Upper lobe of left lung (tissue), 6 donors: ENCODE results near the gene GRK2. TPM values are rescaled to one million over a fixed set of nuclear protein-coding genes. Genes with fewer than 3 reads are reported as not detected.

Experiments used
- ATAC-seq, 2 donors: fragments of 200-7000 bp; cut with Tn5 transposase; one replicate each; pipeline ENCODE4 v1.9.1; 2022; ENCODE audit warnings: mild to moderate bottlenecking in 2 of 2, moderate library complexity in 2 of 2; ENCODE audit not compliant: low FRiP score in 2 of 2
- DNase-seq, 2 donors: peaks; one replicate each; pipeline ENCODE4 v3.0.0-alpha.2; 2019 to 2020
- H3K27ac ChIP-seq, 4 donors: fragments of 200-600 bp; sonication (generic); one replicate each; pipeline ENCODE4 v1.5.1; 2016 to 2019
- H3K27me3 ChIP-seq, 4 donors: fragments of 200-600 bp; sonication (generic); one replicate each; pipeline ENCODE4 v1.5.1; 2017 to 2019
- H3K36me3 ChIP-seq, 4 donors: fragments of 200-600 bp; sonication (generic); one replicate each; pipeline ENCODE4 v1.5.1; 2016 to 2019
- H3K4me1 ChIP-seq, 4 donors: fragments of 200-600 bp; sonication (generic); one replicate each; pipeline ENCODE4 v1.5.1; 2018 to 2019
- H3K4me3 ChIP-seq, 4 donors: fragments of 200-600 bp; sonication (generic); one replicate each; pipeline ENCODE4 v1.5.1; 2017 to 2019; ENCODE audit warnings: mild to moderate bottlenecking in 2 of 4, moderate library complexity in 1 of 4
- H3K9me3 ChIP-seq, 4 donors: fragments of 200-600 bp; sonication (generic); one replicate each; pipeline ENCODE4 v1.5.1; 2018 to 2019
- CTCF ChIP-seq, 6 experiments: fragments of 450-650 bp in 4 of 6; fragments of 200-600 bp in 2 of 6; sonication (generic) in 2 of 6; IDR thresholded peaks; one replicate each; pipeline ENCODE4 v1.5.1; 2016 to 2019; ENCODE audit warnings: antibody characterized with exemption in 6 of 6
- EP300 ChIP-seq, 4 donors: sonication (generic); formaldehyde crosslinking; IDR thresholded peaks; one replicate each; pipeline ENCODE4 v1.5.1; 2017; ENCODE audit warnings: antibody characterized with exemption in 4 of 4, control low read depth in 2 of 4
- POLR2A ChIP-seq, 4 donors: fragments of 450-650 bp; IDR thresholded peaks; one replicate each; pipeline ENCODE4 v1.5.1; 2016 to 2017; ENCODE audit warnings: antibody characterized with exemption in 4 of 4, mild to moderate bottlenecking in 2 of 4
- POLR2AphosphoS5 ChIP-seq, 2 donors: sonication (generic); formaldehyde crosslinking; IDR thresholded peaks; one replicate each; pipeline ENCODE4 v1.5.1; 2017; ENCODE audit warnings: antibody characterized with exemption in 2 of 2
- WGBS, 2 donors: methylation state at CpG; one replicate each; pipeline ENCODE4 v1.1.5; 2017 to 2018; 5-methylcytosine and 5-hydroxymethylcytosine counted together
- total RNA-seq, 6 donors: library from RNA; depleted of rRNA in 4 of 6; stranded (reverse); fragments of >200 nt in 4 of 6; gene quantifications; one replicate each; pipeline versions ENCODE4 v1.1.0 to v1.2.1, GENCODE V29; 2016 to 2021
- donor health status: DM: no; HTN: no; CAD: no; lungs with moderate emphysema.
- donor health status: DM: no; HTN: yes; CAD: no; lungs with severe emphysema.

Gene GRK2
- total RNA-seq, 6 donors from 2014 or later, result 76.9 to 232 (median 117) TPM

GRCh38 chr11:67273260-67273990 lies 7.2 kb downstream of the GRK2 start:
- Histone ChIP-seq H3K36me3 (peaks cover 0 to 17% (median 4%) of the 10 kb centered on the region in 4 donors), H3K4me1 (peaks cover 98 to 100% (median 100%) of the 10 kb centered on the region in 4 donors), H3K9me3 (no peaks in the 10 kb centered on the region), H3K27me3 (no peaks in the 10 kb centered on the region), H3K27ac (peak overlapping the region; percentile 80 to 99 (median 94)), H3K4me3 (no peak overlapping the region)
- DNase-seq (peak in 1 of 2 donors; percentile 68), ATAC-seq (no peak)
- TF ChIP-seq POLR2A (IDR thresholded peaks at IDR 0.05), result no peak
- TF ChIP-seq CTCF (IDR thresholded peaks at IDR 0.05), result no peak
- no peak for TF ChIP-seq POLR2AphosphoS5 (IDR thresholded peaks at IDR 0.05)
- no peak for TF ChIP-seq EP300 (IDR thresholded peaks at IDR 0.05)
- 22 to 45% methylated on average over 11 to 14 of the region's 14 CpGs for WGBS, 2 donors

GRCh38 chr11:67274768-67275605 lies 8.7 kb downstream of the GRK2 start:
- Histone ChIP-seq H3K27me3 (no peaks in the 10 kb centered on the region), H3K4me1 (peaks cover 91 to 100% (median 96%) of the 10 kb centered on the region in 4 donors), H3K4me3 (peak overlapping the region in 1 of 4 donors; percentile 0), H3K36me3 (peaks cover 6 to 24% (median 14%) of the 10 kb centered on the region in 4 donors), H3K27ac (peak overlapping the region; percentile 92 to 99 (median 97)), H3K9me3 (no peaks in the 10 kb centered on the region)
- WGBS, 2 donors, result 52 to 61% methylated on average over 15 to 24 of the region's 35 CpGs
- TF ChIP-seq CTCF (IDR thresholded peaks at IDR 0.05) (no peak), POLR2AphosphoS5 (IDR thresholded peaks at IDR 0.05) (peak in 1 of 2 donors; percentile 47), EP300 (IDR thresholded peaks at IDR 0.05) (no peak), POLR2A (IDR thresholded peaks at IDR 0.05) (no peak)
- DNase-seq, result peak; percentile 31 to 76
- no peak for ATAC-seq

GRCh38 chr11:67275606-67276409 lies 9.5 kb downstream of the GRK2 start:
- TF ChIP-seq CTCF (IDR thresholded peaks at IDR 0.05) (no peak), EP300 (IDR thresholded peaks at IDR 0.05) (no peak), POLR2AphosphoS5 (IDR thresholded peaks at IDR 0.05) (no peak), POLR2A (IDR thresholded peaks at IDR 0.05) (no peak)
- H3K9me3 ChIP-seq, result no peaks in the 10 kb centered on the region
- DNase-seq, result peak; percentile 20 to 51
- ATAC-seq, result no peak
- peak overlapping the region in 1 of 4 donors; percentile 0 for H3K4me3 ChIP-seq
- H3K27ac ChIP-seq, result peak overlapping the region; percentile 92 to 99 (median 97)
- H3K4me1 ChIP-seq, result peaks cover 83 to 97% (median 91%) of the 10 kb centered on the region in 4 donors
- WGBS, 2 donors, result 81 to 82% methylated on average over 10 to 17 of the region's 17 CpGs
- peaks cover 12 to 32% (median 22%) of the 10 kb centered on the region in 4 donors for H3K36me3 ChIP-seq
- no peaks in the 10 kb centered on the region for H3K27me3 ChIP-seq

- 33 to 57% methylated on average over 5 to 10 of the region's 16 CpGs for WGBS, 2 donors
These were observed 10.5 kb downstream of the GRK2 start for GRCh38 chr11:67276781-67277230.

More at GRCh38 chr11:67276781-67277230, 10.5 kb downstream of the GRK2 start:
- Histone ChIP-seq H3K27ac (peak overlapping the region; percentile 92 to 99 (median 97)), H3K36me3 (peaks cover 21 to 42% (median 32%) of the 10 kb centered on the region in 4 donors), H3K4me1 (peaks cover 73 to 89% (median 82%) of the 10 kb centered on the region in 4 donors), H3K9me3 (no peaks in the 10 kb centered on the region), H3K27me3 (no peaks in the 10 kb centered on the region), H3K4me3 (peak overlapping the region in 3 of 4 donors; percentile 6 to 36 (median 33))
- ATAC-seq (peak; percentile 35 to 48), DNase-seq (peak; percentile 75 to 82)
- TF ChIP-seq CTCF (IDR thresholded peaks at IDR 0.05) (peak in 4 of 6 experiments; percentile 28 to 59 (median 44)), POLR2A (IDR thresholded peaks at IDR 0.05) (no peak)
